Nucleus accumbens (tissue), 56 donors: ENCODE results near the gene PRDX2.
A peak's percentile ranks its signal among the peaks of the same experiment; 100 is the strongest.
"Not testable (repeated sequence)": the region's sequence is repeated elsewhere in the genome, so short reads cannot be mapped to it uniquely, and the experiment has no call there.

ENCODE experiments used
- DNase-seq, 56 donors: peaks; one replicate each; lab custom pipeline; 2025; lab: John Stamatoyannopoulos, UW

Gene PRDX2

GRCh38 chr19:12801466-12802266 lies at the start of gene PRDX2, which contains the start of gene THSD8:
Gene PRDX2, minus strand, starts transcription at chr19:12801800. Its CDS starts 539 bp downstream, at chr19:12801261.
Gene THSD8, plus strand, starts transcription at chr19:12802069. Its CDS starts 3 bp downstream, at chr19:12802072.
- DNase-seq: peak in 50 of 56 donors; percentile 16 to 88 (median 67)

- peak in 51 of 56 donors; percentile 6 to 91 (median 66) for DNase-seq
These were observed 45.8 kb upstream of the PRDX2 start for GRCh38 chr19:12847159-12848139.

GRCh38 chr19:12846613-12847012 lies 45.0 kb upstream of the PRDX2 start:
- DNase-seq: not testable (repeated sequence)

- DNase-seq: no peak
These were observed 42.6 kb upstream of the PRDX2 start for GRCh38 chr19:12843999-12844732.

- DNase-seq: no peak
These were observed 41.7 kb upstream of the PRDX2 start for GRCh38 chr19:12843328-12843727.

GRCh38 chr19:12842511-12842910 lies 40.9 kb upstream of the PRDX2 start:
- no peak for DNase-seq

GRCh38 chr19:12841094-12841493 lies 39.5 kb upstream of the PRDX2 start:
- DNase-seq: peak in 12 of 56 donors; percentile 4 to 55 (median 22)

- DNase-seq: peak in 17 of 56 donors; percentile 6 to 70 (median 18)
These were observed 38.8 kb upstream of the PRDX2 start for GRCh38 chr19:12840091-12841079.

GRCh38 chr19:12838886-12839756 lies 37.5 kb upstream of the PRDX2 start:
- peak in 1 of 56 donors; percentile 6 for DNase-seq

GRCh38 chr19:12838182-12838885 lies 36.7 kb upstream of the PRDX2 start, which contains the start of gene MAST1:
Gene MAST1, plus strand, starts transcription at chr19:12838515. Its CDS starts 58 bp downstream, at chr19:12838573.
- peak in 17 of 56 donors; percentile 5 to 55 (median 22) for DNase-seq

- peak in 4 of 56 donors; percentile 11 to 15 (median 14) for DNase-seq
These were observed 35.6 kb upstream of the PRDX2 start for GRCh38 chr19:12837225-12837624.

GRCh38 chr19:12836529-12836863 lies 34.9 kb upstream of the PRDX2 start:
- no peak for DNase-seq

- peak in 4 of 56 donors; percentile 6 to 39 (median 16) for DNase-seq
These were observed 33.6 kb upstream of the PRDX2 start for GRCh38 chr19:12834976-12835757.

GRCh38 chr19:12834566-12834943 lies 33.0 kb upstream of the PRDX2 start, which contains the start of gene RTBDN:
Gene RTBDN, minus strand, starts transcription at chr19:12834579. Its CDS starts 4,600 bp downstream, at chr19:12829979.
- DNase-seq: no peak

GRCh38 chr19:12833738-12834565 lies 32.4 kb upstream of the PRDX2 start:
- DNase-seq: peak in 6 of 56 donors; percentile 6 to 44 (median 12)

- DNase-seq: no peak
These were observed 31.8 kb upstream of the PRDX2 start for GRCh38 chr19:12833418-12833737.
